ACHN (cell line): ENCODE measurements around the gene HSF2BP.
"Not testable (repeated sequence)": the region's sequence is repeated elsewhere in the genome, so short reads cannot be mapped to it uniquely, and the experiment has no call there.

Experiments
- DNase-seq: peaks from one replicate; pipeline ENCODE4 v3.0.0-alpha.2; 2015
- in situ Hi-C: cut with HindIII; loops from 2 replicates; pipeline ENCODE4 v1.10.0; 2017; ENCODE audit warnings: low sequenced_read_pairs, low pct_ligation_motif_present, low pct_unique_long_range_greater_than_20kb

HSF2BP gene

DNA sequence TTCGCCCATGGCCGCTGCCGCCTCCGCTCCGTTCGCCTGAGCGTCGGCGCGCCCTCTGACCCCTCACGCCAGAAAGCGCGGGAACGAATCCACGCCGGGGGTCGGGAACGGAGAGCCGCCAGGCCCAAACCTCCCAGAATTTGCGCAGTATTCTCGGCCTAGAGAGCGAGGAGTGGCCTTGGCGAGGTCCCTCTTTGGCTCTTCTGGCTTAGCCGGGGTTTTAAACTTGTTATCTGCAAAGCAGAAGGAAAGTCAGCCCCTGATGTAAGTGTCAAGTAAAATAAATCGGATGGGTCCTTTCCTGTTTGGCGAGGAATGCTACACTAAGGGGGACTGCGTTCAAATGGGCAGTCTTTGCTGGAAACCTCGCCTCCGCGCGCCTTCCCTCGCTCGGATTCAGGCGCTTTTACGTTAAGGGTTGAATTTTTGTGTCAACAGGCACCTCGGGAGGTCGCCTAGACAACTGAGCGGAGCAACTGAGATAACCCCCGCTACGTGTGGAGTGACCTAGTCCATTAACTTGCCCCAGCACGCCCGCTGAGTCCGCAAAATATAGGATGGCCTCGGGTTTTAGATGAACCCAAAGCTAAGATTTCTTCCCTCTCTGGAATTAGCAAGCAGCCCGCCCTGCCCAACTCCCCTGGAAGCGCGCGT, 1.1 kb downstream of the HSF2BP start:
- in situ Hi-C loops, result no loop called here
- DNase-seq, result no peak

GRCh38 chr21:43657355-43658087, 1.8 kb downstream of the HSF2BP start:
- in situ Hi-C loops, result no loop called here
- no peak for DNase-seq

DNA sequence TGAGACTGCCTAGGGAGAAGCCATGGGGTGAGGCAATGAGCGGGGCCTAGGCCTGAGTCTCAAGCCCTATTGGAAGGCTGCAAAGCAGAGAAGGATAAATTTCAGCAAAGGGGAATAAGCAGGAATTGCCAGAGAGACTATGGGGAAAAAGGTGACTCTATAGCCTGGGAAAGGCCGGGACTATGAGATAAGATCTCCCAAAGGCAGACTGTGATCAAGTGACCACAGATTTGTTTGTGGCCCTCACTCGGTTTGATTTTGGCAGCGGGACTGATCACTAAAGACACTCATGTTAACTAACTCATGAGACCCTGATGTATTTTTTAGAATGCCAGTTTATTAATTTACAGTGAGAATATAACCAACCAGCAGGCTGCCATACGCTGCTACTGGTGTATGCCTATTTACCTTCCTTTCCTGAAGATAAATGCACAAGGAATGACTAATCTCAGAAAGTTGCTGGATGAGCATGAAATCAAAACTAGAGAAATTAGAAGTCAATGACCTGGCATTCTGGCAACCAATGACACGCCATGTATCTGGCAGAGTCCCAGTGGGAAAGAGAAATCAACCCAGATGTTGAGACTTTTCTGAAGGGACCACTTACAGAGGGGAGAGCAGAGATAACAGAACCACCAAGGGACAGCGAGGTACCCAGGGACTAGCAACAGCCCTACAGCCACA, 4.3 kb downstream of the HSF2BP start:
- in situ Hi-C loops, result no loop called here
- no peak for DNase-seq

DNA sequence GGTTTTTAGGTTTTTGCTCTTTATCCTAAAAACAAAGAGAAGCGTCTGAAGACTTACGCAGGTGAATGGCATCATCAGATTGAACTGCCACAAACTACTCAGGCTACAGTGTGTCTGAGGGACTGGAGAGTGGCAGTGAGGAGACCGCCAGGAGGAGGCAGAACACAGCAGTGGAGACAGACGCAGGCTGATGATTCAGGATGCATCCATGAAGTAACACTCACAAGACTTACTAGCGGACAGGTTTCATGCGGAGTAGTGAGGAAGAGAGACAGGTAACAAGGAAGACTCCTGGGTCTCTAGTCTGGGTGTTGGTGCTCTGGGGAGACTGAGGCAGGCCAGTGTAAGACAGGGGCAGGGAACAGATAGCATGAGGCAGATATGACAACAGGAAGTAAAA, 5.7 kb downstream of the HSF2BP start:
- DNase-seq, result no peak
- in situ Hi-C loops, result no loop called here

DNA sequence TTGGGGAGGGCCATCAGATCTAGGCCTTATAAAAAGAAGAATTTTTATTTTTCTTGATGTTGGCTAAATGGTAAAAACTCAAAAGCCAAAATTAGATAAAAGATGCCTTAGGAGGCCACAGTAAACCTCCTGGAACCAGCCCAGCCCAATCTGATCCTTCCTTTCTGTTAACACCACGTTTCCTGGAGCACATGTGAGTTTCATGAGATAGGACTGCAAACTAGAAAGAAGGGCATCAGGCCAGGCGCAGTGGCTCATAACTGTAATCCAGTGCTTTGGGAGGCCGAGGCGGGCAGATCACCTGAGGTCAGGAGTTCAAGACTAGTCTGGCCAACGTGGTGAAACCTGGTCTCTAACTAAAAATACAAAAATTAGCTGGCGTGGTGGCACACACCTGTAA, 6.7 kb downstream of the HSF2BP start:
- DNase-seq, result no peak
- in situ Hi-C loops, result no loop called here

DNA sequence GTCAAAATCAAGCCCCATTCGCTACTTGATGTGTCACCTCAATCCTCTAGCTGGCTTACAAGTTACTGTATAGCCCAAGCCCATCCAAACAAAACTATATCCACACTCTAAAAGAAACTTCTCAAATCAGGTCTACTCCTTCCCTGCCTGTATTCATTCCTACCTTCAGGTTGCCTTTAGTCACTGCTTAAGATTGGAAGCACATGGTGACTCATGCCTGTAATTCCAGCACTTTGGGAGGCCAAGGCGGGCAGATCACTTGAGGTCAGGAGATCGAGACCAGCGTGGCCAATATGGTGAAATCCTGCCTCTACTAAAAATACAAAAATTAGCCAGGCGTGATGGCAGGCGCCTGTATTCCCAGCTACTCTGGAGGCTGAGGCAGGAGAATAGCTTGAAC, 7.4 kb downstream of the HSF2BP start:
- in situ Hi-C loops, result not testable (repeated sequence)

DNA sequence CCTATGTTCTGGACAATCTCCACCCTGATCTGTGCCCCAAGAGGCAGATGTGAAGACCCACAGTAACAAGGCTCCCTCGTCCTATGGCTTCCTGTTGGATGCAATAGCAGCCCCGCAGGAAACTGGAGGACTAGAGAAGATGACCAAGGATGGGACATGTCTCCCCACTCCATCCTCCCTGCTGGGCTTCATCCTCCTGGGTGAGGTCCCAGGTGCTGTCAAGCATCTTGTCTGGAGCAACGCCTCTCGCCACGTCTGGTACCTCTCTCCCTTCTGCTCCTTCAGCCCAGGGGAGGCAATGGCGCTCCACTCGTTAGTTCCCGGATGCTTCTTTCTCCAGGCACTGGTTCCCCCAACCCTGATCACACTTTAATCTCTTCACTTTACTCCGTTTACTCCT, 11.1 kb downstream of the HSF2BP start:
- no peak for DNase-seq
- in situ Hi-C loops, result no loop called here

More for the DNA sequence above, 7.4 kb downstream of the HSF2BP start:
- DNase-seq, result not testable (repeated sequence)

DNA sequence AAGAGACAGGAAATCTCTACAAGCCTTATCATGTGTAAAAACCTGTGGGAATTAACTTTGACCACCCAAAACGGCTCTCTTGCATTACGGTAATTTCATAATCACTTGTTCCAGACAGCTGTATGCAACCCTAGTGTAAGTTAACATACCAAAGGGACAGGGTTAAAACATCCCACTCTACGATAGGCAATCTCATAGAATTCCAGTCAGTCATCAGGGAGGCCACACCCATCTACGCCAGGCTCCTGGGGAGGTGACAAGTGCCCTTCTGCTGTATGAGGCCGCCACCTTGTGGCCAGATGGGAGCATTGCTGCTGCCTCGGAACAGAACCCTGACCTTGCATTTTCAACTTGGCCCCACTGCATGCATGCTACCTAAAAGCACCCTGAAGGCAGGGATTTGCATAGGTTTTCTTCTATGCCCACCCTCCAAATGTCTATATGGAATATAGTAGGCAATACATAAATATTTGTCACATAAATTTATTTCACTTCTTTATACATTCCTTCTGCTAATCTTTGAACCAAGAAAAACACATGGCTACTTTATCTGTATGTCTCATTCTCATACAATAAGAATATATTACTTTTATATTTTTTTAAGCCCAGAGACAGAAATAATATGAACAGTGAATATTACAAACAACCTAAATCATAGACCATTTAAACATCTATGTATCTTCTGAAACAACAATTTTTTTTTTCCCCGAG, 12.6 kb downstream of the HSF2BP start:
- in situ Hi-C loops, result no loop called here
- peak; percentile 90 for DNase-seq

- no peak for DNase-seq
- in situ Hi-C loops, result no loop called here
Observed at GRCh38 chr21:43645976-43646375, 13.3 kb downstream of the HSF2BP start.

GRCh38 chr21:43645136-43645891, 14.0 kb downstream of the HSF2BP start:
- in situ Hi-C loops, result no loop called here
- DNase-seq, result peak; percentile 80

- in situ Hi-C loops, result no loop called here
- no peak for DNase-seq
Observed at GRCh38 chr21:43644609-43645008, 14.7 kb downstream of the HSF2BP start.

DNA sequence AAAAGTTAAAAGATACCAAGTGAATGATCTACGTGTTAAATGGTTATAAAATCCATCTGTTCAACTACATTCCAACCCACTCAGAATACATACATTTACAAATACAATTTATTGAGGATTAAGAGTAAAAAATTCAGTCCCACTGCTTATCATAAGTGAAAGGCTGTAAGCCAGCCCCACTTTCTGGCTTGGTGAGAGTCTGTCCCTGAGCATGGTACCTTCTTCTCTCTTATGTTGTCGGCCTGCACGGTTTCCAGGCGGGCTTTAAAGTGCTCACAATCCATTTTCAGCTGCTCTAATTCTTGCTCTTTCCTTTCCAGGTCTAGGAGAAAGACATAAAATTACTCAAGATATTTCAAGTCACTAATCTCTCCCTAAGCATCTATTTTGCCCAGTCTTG, 15.2 kb downstream of the HSF2BP start:
- in situ Hi-C loops, result no loop called here
- DNase-seq, result no peak

- no peak for DNase-seq
- in situ Hi-C loops, result no loop called here
Observed at GRCh38 chr21:43643193-43643592, 16.1 kb downstream of the HSF2BP start.

- in situ Hi-C loops, result no loop called here
- DNase-seq, result no peak
Observed at GRCh38 chr21:43640400-43640799, 18.9 kb downstream of the HSF2BP start.

DNA sequence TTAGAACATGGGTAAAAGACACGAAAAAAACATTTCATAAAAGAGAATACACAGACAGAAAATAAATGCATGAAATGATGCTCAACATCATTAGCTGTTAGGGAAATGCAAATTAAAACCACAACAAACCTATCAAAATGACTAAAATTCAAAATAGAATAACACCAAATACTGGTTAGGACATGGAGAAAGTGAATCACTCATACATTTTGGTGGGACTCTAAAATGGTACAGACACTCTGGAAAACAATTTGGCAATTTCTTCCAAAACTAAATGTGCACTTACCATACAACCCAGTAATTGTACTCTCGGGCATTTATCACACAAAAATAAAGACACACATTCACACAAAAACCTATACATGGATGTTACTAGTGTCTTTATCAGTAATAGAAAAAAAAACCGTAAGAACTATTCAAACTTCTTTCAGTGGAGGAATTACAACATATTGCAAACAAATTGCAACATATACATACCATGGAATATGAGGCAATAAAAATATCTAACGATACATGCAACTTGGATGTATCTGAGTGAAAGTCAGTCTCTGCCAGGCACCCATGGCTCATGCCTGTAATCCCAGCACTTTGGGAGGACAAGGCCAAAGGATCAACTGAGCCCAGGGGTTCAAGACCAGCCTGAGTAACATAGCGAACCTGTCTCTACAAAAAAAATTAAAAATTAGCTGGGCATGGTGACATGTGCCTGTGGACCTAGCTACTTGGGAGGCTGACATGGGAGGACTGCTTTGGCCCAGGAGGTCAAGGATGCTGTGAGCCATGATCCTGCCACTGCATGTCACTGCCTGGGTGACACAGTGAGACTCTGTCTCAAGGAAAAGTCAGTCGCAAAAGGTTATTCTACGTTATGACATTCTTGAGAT, 19.6 kb downstream of the HSF2BP start:
- in situ Hi-C loops, result no loop called here

DNA sequence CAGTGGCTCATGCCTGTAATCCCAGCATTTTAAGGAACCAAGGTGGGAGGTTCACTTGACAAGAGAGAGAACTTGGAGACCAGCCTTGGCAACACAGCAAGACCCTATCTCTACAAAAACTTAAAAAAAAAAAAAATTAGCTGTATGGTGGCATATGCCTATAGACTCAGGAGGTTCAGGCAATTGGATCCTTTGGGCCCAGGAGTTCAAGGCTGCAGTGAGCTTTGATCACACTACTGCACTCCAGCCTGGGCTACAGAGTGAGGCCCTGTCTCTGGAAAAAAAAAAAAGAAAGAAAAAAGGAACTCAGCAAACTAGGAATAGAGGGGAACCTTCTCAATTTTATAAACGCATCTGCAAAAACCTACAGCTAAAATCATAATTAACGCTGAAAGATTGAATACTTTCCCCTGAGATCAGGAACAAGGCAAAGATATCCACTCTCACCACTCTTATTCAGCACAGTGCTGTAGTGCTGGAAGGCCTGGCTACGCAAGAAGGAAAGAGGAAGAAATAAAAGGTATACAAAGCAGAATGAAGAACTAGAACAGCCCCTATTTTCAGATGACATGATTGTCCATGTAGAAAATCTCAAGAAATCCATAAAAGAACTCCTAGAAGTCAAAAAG, 21.6 kb downstream of the HSF2BP start:
- no peak for DNase-seq
- in situ Hi-C loops, result no loop called here

More for the DNA sequence above, 19.6 kb downstream of the HSF2BP start:
- DNase-seq, result no peak

GRCh38 chr21:43635436-43635835, 23.9 kb downstream of the HSF2BP start:
- in situ Hi-C loops, result no loop called here
- no peak for DNase-seq
